Ovary (tissue), 9 donors: ENCODE measurements around the gene SAP30L. TPM values are rescaled to one million over a fixed set of nuclear protein-coding genes. Genes with fewer than 3 reads are reported as not detected.

Experiments used
- DNase-seq, 5 donors: peaks; one replicate each; pipeline ENCODE4 v3.0.0-alpha.2; 2019 to 2020
- H3K27ac ChIP-seq, 2 donors: fragments of 200-600 bp; one replicate each; pipeline versions ENCODE4 v1.5.1 to v1.8.0; 2019 to 2022
- H3K27me3 ChIP-seq: fragments of 200-600 bp; one replicate; pipeline ENCODE4 v1.8.0; 2022
- H3K36me3 ChIP-seq: fragments of 200-600 bp; sonication (generic); one replicate; pipeline ENCODE4 v1.5.1; 2019
- H3K4me1 ChIP-seq: one replicate; pipeline ENCODE4 v1.8.1; 2013; ENCODE audit warnings: mild to moderate bottlenecking, moderate library complexity; ENCODE audit not compliant: insufficient read depth
- H3K4me3 ChIP-seq: fragments of 200-600 bp; sonication (generic); one replicate; pipeline ENCODE4 v1.5.1; 2017
- H3K9me3 ChIP-seq, 2 donors: fragments of 200-600 bp in 1 of 2; sonication (generic) in 1 of 2; one replicate each; pipeline versions ENCODE4 v1.5.1 to v1.8.1; 2013 to 2019; ENCODE audit warnings: mild to moderate bottlenecking in 1 of 2, moderate library complexity in 1 of 2
- CTCF ChIP-seq, 3 donors: fragments of 450-650 bp in 2 of 3; fragments of 200-600 bp in 1 of 3; IDR thresholded peaks; one replicate each; pipeline versions ENCODE4 v1.5.1 to v1.8.0; 2016 to 2022; ENCODE audit warnings: antibody characterized with exemption in 3 of 3, mild to moderate bottlenecking in 1 of 3
- EP300 ChIP-seq: sonication (generic); formaldehyde crosslinking; IDR thresholded peaks from one replicate; pipeline ENCODE4 v1.6.1; 2017; ENCODE audit warnings: antibody characterized with exemption
- POLR2A ChIP-seq: fragments of 450-650 bp; IDR thresholded peaks from one replicate; pipeline ENCODE4 v1.6.1; 2017; ENCODE audit warnings: antibody characterized with exemption, mild to moderate bottlenecking, moderate library complexity
- WGBS, 3 donors: extraction: QIAGEN DNeasy Blood & Tissue Kit in 1 of 3; methylation state at CpG; one replicate each; pipeline versions ENCODE4 v1.1.5 to v1.1.7; 2013 to 2017; 5-methylcytosine and 5-hydroxymethylcytosine counted together
- intact Hi-C, 4 donors: fragments of 100-400 bp; cut with DNase I; formaldehyde crosslinking; loops; one replicate each; pipeline versions ENCODE4 v1.11.0 to v1.15.1; 2022 to 2023
- polyA plus RNA-seq, 2 donors: library from polyadenylated mRNA; stranded (reverse); fragments of 200-250 nt in 1 of 2; fragments of 350-450 nt in 1 of 2; fragmentation: Illumina TruSeq in 1 of 2; extraction: RNeasy Lipid Tissue Mini Kit (QIAGEN cat#74804) in 1 of 2; gene quantifications; one replicate each; pipeline ENCODE4 v1.2.3, GENCODE V29; 2013 to 2014
- total RNA-seq, 7 donors: library from RNA; depleted of rRNA in 2 of 7; stranded (reverse); fragments of >200 nt in 2 of 7; fragmentation: NEBNext Ultra II Directional in 3 of 7; extraction: Animal tissue kit (Norgen Biotek cat#: 25700) in 3 of 7; gene quantifications; one replicate each; pipeline versions ENCODE4 v1.1.0 to v1.2.4, GENCODE V29; 2016 to 2023
- donor health status: DM: no; HTN: no; CAD: no; lungs with moderate emphysema.
- donor health status: DM: no; HTN: no; CAD: no.
- donor health status: Bipolar disorder and iron deficiency.
- donor health status: DM: yes; HTN: yes; CAD: no.
- donor health status: DM: no; HTN: no; CAD: no.
- donor health status: DM: yes; HTN: yes; CAD: no.

Gene SAP30L
- total and polyA plus RNA-seq, 9 donors, result 18.7 to 63.1 (median 41.5) TPM

- Histone ChIP-seq H3K27me3 (peaks cover 2% of the 10 kb centered on the region), H3K4me1 (peaks cover 8% of the 10 kb centered on the region), H3K27ac (no peak overlapping the region), H3K4me3 (no peak overlapping the region), H3K9me3 (no peaks in the 10 kb centered on the region), H3K36me3 (no peaks in the 10 kb centered on the region)
- DNase-seq, result no peak
- no peak for TF ChIP-seq POLR2A
- TF ChIP-seq EP300, result no peak
- TF ChIP-seq CTCF (IDR thresholded peaks at IDR 0.05), result no peak
- 4 to 8% (median 8%) methylated on average over 35 of the region's 35 CpGs for WGBS, 3 donors
- intact Hi-C loops, result loop anchor here in 1 of 4 donors (10.0 kb wide), 1 partner anchor 152 kb away; no protein-coding TSS in a partner anchor
Observed at GRCh38 chr5:154472871-154473580, 27.2 kb downstream of the SAP30L start.

- H3K4me1 ChIP-seq, result peaks cover 8% of the 10 kb centered on the region
- no peak overlapping the region for H3K27ac ChIP-seq
- TF ChIP-seq POLR2A (no peak), CTCF (IDR thresholded peaks at IDR 0.05) (no peak), EP300 (no peak)
- no peaks in the 10 kb centered on the region for H3K36me3 ChIP-seq
- 13 to 19% (median 15%) methylated on average over 40 of the region's 40 CpGs for WGBS, 3 donors
- peaks cover 2% of the 10 kb centered on the region for H3K27me3 ChIP-seq
- H3K9me3 ChIP-seq, result no peaks in the 10 kb centered on the region
- DNase-seq, result no peak
- no peak overlapping the region for H3K4me3 ChIP-seq
- intact Hi-C loops, result loop anchor here in 1 of 4 donors (10.0 kb wide), 1 partner anchor 151 kb away; no protein-coding TSS in a partner anchor
Observed at GRCh38 chr5:154473581-154474283, 27.9 kb downstream of the SAP30L start.

- Histone ChIP-seq H3K36me3 (no peaks in the 10 kb centered on the region), H3K9me3 (no peaks in the 10 kb centered on the region), H3K27ac (no peak overlapping the region), H3K27me3 (peaks cover 5% of the 10 kb centered on the region), H3K4me1 (peaks cover 8% of the 10 kb centered on the region), H3K4me3 (no peak overlapping the region)
- DNase-seq, result no peak
- intact Hi-C loops, result loop anchor here in 1 of 4 donors (10.0 kb wide), 1 partner anchor 150 kb away; no protein-coding TSS in a partner anchor
- 16 to 42% (median 23%) methylated on average over 17 of the region's 17 CpGs for WGBS, 3 donors
- TF ChIP-seq POLR2A (no peak), CTCF (IDR thresholded peaks at IDR 0.05) (no peak), EP300 (no peak)
Observed at GRCh38 chr5:154474396-154475334, 28.9 kb downstream of the SAP30L start.
